Thymus (tissue), 14 donors: ENCODE measurements around the gene SMIM10. TPM values are rescaled to one million over a fixed set of nuclear protein-coding genes. Genes with fewer than 3 reads are reported as not detected.
"Not testable (repeated sequence)": the region's sequence is repeated elsewhere in the genome, so short reads cannot be mapped to it uniquely, and the experiment has no call there.

Source experiments
- DNase-seq, 9 donors: peaks; one replicate each; pipeline ENCODE4 v3.0.0-alpha.2; 2013; ENCODE audit warnings: low spot score in 9 of 9, low read depth in 6 of 9, missing footprints in 1 of 9
- H3K27ac ChIP-seq, 2 donors: one replicate each; pipeline ENCODE4 v1.5.1; 2013; ENCODE audit warnings: control low read depth in 1 of 2, low read depth in 1 of 2, low read length in 1 of 2, mild to moderate bottlenecking in 1 of 2, moderate library complexity in 1 of 2
- H3K27me3 ChIP-seq, 2 donors: one replicate each; pipeline ENCODE4 v1.5.1; 2013; ENCODE audit warnings: low read length in 1 of 2; ENCODE audit not compliant: control insufficient read depth in 2 of 2, insufficient read depth in 1 of 2
- H3K36me3 ChIP-seq, 2 donors: one replicate each; pipeline ENCODE4 v1.5.1; 2013; ENCODE audit warnings: low read length in 1 of 2, mild to moderate bottlenecking in 1 of 2, moderate library complexity in 1 of 2; ENCODE audit not compliant: control insufficient read depth in 2 of 2, insufficient read depth in 2 of 2
- H3K4me1 ChIP-seq, 2 donors: one replicate each; pipeline ENCODE4 v1.5.1; 2013; ENCODE audit warnings: low read length in 2 of 2; ENCODE audit not compliant: control insufficient read depth in 2 of 2, insufficient read depth in 2 of 2
- H3K4me3 ChIP-seq, 2 donors: one replicate each; pipeline ENCODE4 v1.5.1; 2013; ENCODE audit warnings: low read length in 2 of 2, control low read depth in 1 of 2, mild to moderate bottlenecking in 1 of 2
- H3K9me3 ChIP-seq, 2 donors: one replicate each; pipeline ENCODE4 v1.5.1; 2013; ENCODE audit warnings: low read length in 1 of 2, mild to moderate bottlenecking in 1 of 2; ENCODE audit not compliant: control insufficient read depth in 2 of 2, insufficient read depth in 1 of 2
- WGBS: extraction: QIAGEN DNeasy Blood & Tissue Kit; methylation state at CpG from one replicate; pipeline ENCODE4 v1.1.7; 2013; 5-methylcytosine and 5-hydroxymethylcytosine counted together
- long read RNA-seq, 10 donors: transcript quantifications; one replicate each; lab custom pipeline, GENCODE V29; 2026
- polyA plus RNA-seq: library from polyadenylated mRNA; stranded (reverse); fragments of 200-250 nt; gene quantifications from one replicate; pipeline ENCODE4 v1.2.3, GENCODE V29; 2013
- total RNA-seq: library from RNA; stranded (reverse); fragments of 120-200 nt; gene quantifications from one replicate; pipeline ENCODE4 v1.2.4, GENCODE V29; 2013
- donor health status: healthy.

SMIM10 gene
- total RNA-seq (1.3 TPM), polyA plus RNA-seq (6.5 TPM)
- long read RNA-seq, donor 1, result 0 reads
- long read RNA-seq, donor 2, partial matches to known transcripts, result 0 of 4 reads
- long read RNA-seq, donor 2, other reads (novel, unspliced or antisense), result 0 of 4 reads
- long read RNA-seq, donor 3, partial matches to known transcripts, result 0 of 3 reads
- long read RNA-seq, donor 3, other reads (novel, unspliced or antisense), result 0 of 3 reads
- long read RNA-seq, donor 4, partial matches to known transcripts, result 0 of 2 reads
- long read RNA-seq, donor 4, other reads (novel, unspliced or antisense), result 0 of 2 reads
- long read RNA-seq, donor 5, transcript SMIM10-201 (1 exons, 1,536 nt), result major isoform, 6 of 6 reads
- long read RNA-seq, donor 5, partial matches to known transcripts, result 0 of 6 reads
- long read RNA-seq, donor 5, other reads (novel, unspliced or antisense), result 0 of 6 reads
- long read RNA-seq, donor 6, partial matches to known transcripts, result 0 of 1 reads
- long read RNA-seq, donor 6, other reads (novel, unspliced or antisense), result 0 of 1 reads
- long read RNA-seq, donor 7, transcript SMIM10-201 (1 exons, 1,536 nt), result major isoform, 5 of 5 reads
- long read RNA-seq, donor 7, partial matches to known transcripts, result 0 of 5 reads
- long read RNA-seq, donor 7, other reads (novel, unspliced or antisense), result 0 of 5 reads
- long read RNA-seq, donor 8, partial matches to known transcripts, result 0 of 1 reads
- long read RNA-seq, donor 8, other reads (novel, unspliced or antisense), result 0 of 1 reads
- long read RNA-seq, donor 9, partial matches to known transcripts, result 0 of 2 reads
- long read RNA-seq, donor 9, other reads (novel, unspliced or antisense), result 0 of 2 reads
- long read RNA-seq, donor 10, transcript SMIM10-201 (1 exons, 1,536 nt), result major isoform, 6 of 6 reads
- long read RNA-seq, donor 10, partial matches to known transcripts, result 0 of 6 reads
- long read RNA-seq, donor 10, other reads (novel, unspliced or antisense), result 0 of 6 reads

DNA sequence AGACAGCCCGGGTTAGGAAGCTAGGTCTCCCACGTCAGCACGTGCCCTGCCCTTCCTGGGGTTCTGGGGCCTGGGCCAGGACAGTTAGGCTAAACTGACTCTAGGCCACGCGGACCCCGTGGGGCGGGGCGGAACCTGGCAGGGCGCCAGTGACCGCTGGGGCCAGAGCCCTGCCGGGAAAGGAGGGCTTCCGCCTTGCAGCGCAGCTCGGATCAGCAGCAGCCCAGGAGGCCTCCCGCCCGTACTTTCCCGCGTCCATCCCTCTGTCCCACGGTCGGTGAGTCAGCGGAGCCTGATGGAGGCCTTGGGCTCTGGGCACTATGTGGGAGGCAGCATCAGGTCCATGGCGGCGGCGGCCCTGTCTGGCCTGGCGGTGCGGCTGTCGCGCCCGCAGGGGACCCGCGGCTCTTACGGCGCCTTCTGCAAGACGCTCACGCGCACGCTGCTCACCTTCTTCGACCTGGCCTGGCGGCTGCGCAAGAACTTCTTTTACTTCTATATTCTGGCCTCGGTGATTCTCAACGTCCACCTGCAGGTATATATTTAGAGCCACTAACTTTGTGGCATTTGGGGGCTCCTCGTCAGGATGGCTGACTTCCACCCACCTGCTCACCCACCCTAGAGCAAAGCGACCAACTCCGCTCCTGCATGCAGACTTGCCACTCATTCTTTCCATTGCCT is at the start of gene SMIM10:
TSS of gene SMIM10 (plus strand) at position 191 of the 681 bp plus-strand sequence. CDS start at position 296, 105 bp downstream.
- Histone ChIP-seq H3K4me3 (peak within 1 kb of the TSS; percentile 5 to 32), H3K9me3 (no peaks in the 10 kb centered on the region), H3K4me1 (no peaks in the 10 kb centered on the region), H3K36me3 (no peaks in the 10 kb centered on the region), H3K27me3 (peaks cover 4 to 20% of the 10 kb centered on the region in 2 donors), H3K27ac (no peak within 1 kb of the TSS)
- WGBS, result 2% methylated on average over 45 of the region's 45 CpGs
- DNase-seq, result peak in 1 of 9 donors; percentile 12

DNA sequence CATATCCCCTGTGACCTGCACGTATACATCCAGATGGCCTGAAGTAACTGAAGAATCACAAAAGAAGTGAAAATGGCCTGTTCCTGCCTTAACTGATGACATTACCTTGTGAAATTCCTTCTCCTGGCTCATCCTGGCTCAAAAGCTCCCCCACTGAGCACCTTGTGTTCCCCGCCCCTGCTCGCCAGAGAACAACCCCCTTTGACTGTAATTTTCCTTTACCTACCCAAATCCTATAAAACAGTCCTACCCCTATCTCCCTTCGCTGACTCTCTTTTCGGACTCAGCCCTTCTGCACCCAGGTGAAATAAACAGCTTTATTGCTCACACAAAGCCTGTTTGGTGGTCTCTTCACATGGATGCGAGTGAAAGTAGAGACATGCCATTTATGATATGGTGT is 44.4 kb upstream of the SMIM10 start:
- DNase-seq, H3K9me3 ChIP-seq, H3K4me3 ChIP-seq, H3K27ac ChIP-seq, H3K27me3 ChIP-seq, H3K36me3 ChIP-seq, H3K4me1 ChIP-seq: not testable (repeated sequence)
- over 99% methylated on average over 6 of the region's 6 CpGs for WGBS

DNA sequence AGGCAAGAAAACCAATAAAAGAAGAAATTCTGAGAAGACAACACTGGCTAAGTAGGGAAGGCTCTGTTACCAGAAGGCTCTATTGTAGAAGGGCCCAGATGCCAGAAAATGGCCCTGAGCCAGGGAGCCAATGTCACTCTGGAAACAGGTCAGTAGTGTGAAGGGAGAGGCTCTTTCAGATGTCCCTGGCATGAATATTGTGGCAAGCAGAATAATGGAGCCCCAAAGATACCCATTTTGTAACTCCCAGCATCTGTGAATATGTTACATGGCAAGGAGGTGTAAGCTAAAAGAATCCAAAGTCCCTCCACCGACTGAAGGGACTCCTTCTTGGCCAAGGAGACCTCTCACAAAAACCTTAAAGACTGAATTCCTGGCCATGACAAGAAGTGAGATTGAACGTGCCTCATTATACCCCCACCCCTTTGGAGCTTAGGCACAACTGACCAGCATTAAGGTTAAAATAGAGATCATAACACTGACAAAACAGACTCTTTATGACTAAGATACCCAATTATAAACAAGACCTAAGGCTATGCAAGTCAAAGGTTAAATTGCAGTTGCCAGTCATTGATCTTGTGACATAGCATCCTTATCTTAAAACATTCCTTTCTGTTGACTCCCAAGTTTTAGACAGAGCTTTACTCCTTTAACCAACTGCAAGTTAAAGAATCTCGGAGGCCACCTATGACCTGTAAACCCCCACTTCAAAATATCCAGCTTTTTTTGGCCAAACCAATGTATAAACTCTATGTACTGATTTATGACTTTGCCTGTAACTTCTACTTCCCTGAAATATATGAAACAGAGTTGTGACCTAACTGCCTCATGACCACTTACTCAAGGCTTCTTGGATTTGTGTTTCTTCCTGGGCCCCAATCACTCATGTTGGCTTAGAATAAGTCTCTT is 42.2 kb upstream of the SMIM10 start:
- Histone ChIP-seq H3K36me3 (no peaks in the 10 kb centered on the region), H3K27me3 (no peaks in the 10 kb centered on the region), H3K9me3 (no peaks in the 10 kb centered on the region), H3K27ac (no peak overlapping the region), H3K4me1 (no peaks in the 10 kb centered on the region), H3K4me3 (no peak overlapping the region)
- no peak for DNase-seq
- 90% methylated on average over 3 of the region's 3 CpGs for WGBS

DNA sequence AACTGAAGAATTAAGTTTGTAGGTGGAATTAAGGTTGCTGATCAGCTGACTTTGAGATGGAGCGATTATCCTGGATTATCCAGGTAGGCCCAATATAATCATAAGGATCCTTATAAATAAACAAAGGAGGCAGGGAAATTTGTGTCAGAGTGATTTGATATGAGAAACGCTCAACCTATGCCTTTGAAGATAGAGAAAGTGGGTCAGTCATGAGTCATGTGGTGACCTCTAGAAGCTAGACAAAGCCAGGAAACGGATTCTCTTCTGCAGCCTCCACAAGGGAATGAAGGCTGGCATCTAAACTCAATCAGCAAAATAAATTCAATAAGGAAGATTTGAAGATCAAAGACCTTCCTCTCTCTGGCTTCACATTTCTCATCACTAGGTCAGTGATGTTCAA is 41.5 kb upstream of the SMIM10 start:
- H3K4me3 ChIP-seq, result no peak overlapping the region
- no peak for DNase-seq
- no peaks in the 10 kb centered on the region for H3K9me3 ChIP-seq
- no peaks in the 10 kb centered on the region for H3K4me1 ChIP-seq
- H3K36me3 ChIP-seq, result no peaks in the 10 kb centered on the region
- H3K27ac ChIP-seq, result no peak overlapping the region
- no peaks in the 10 kb centered on the region for H3K27me3 ChIP-seq
- 95% methylated on average over 3 of the region's 3 CpGs for WGBS

DNA sequence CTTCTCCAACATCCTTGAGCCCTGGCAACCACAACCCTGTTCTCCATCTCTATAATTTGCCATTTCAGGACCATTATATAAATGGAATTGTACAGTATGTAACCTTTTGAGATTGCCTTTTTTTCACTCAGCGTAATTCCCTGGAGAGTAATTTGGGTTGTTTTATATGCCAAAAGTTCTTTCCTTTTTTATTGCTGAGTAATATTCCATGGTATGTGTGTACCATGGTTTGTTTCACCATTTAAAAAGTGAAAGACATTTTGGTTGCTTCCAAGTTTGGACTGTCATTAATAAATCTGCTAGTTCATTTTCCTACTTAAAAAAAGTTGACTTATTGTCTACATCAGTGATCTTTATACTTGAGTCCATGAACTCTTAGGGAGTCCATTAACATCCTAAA is 33.0 kb upstream of the SMIM10 start:
- no peak overlapping the region for H3K4me3 ChIP-seq
- H3K4me1 ChIP-seq, result no peaks in the 10 kb centered on the region
- 98% methylated on average over 1 of the region's 1 CpG for WGBS
- no peaks in the 10 kb centered on the region for H3K36me3 ChIP-seq
- no peaks in the 10 kb centered on the region for H3K9me3 ChIP-seq
- no peak overlapping the region for H3K27ac ChIP-seq
- no peak for DNase-seq
- H3K27me3 ChIP-seq, result no peaks in the 10 kb centered on the region

DNA sequence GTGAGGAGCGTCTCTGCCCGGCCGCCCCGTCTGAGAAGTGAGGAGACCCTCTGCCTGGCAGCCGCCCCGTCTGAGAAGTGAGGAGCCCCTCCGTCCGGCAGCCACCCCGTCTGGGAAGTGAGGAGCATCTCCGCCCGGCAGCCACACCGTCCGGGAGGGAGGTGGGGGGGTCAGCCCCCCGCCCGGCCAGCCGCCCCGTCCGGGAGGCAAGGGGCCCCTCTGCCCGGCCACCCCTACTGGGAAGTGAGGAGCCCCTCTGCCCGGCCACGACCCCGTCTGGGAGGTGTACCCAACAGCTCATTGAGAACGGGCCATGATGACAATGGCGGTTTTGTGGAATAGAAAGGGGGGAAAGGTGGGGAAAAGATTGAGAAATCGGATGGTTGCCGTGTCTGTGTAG is 30.4 kb upstream of the SMIM10 start:
- not testable (repeated sequence) for DNase-seq, H3K4me1 ChIP-seq, H3K27ac ChIP-seq, H3K36me3 ChIP-seq, H3K27me3 ChIP-seq, H3K9me3 ChIP-seq, H3K4me3 ChIP-seq
- WGBS, result 94% methylated on average over 16 of the region's 26 CpGs

DNA sequence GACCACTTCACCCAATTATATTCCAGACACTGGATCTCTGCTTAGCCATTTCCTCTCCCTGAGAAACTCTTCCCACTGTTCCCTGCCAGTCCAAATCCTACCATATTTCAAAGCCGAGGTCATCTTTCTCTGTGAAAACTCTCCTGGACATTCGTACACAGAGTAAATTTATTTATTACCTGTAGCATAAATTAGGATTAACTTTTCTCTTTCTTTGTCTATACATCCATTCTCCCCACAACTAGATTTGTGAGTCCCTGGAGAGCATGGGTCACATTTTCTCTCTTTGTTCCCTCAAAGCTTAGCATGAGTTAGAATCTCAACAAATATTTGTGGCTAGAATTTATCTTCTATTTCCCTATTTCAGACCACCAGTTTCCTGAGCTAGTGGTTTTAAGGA is 27.8 kb upstream of the SMIM10 start:
- no peak overlapping the region for H3K4me3 ChIP-seq
- H3K36me3 ChIP-seq, result no peaks in the 10 kb centered on the region
- DNase-seq, result no peak
- H3K27ac ChIP-seq, result no peak overlapping the region
- H3K27me3 ChIP-seq, result no peaks in the 10 kb centered on the region
- H3K4me1 ChIP-seq, result no peaks in the 10 kb centered on the region
- 54% methylated on average over 2 of the region's 2 CpGs for WGBS
- H3K9me3 ChIP-seq, result no peaks in the 10 kb centered on the region

DNA sequence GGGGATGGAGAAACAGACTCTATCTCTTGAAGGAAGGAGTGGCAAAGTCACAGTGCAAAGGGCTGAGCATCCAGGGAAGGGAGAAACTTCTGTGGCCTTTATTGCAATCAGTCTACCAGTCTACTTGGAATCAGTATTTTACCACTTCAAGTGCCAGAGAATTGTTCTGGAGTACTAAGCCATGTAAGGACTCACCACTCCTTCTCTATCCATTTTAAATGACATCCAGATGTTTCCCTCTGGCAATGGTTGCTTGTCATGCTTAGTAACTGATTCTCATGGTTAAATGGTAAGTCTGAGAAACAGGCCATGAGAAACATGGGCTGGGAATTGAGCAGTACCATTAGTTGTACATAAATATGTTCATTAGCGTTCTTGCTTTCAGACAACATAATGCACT is 21.1 kb upstream of the SMIM10 start:
- H3K36me3 ChIP-seq, result no peaks in the 10 kb centered on the region
- 100% methylated on average over 1 of the region's 1 CpG for WGBS
- no peaks in the 10 kb centered on the region for H3K9me3 ChIP-seq
- no peaks in the 10 kb centered on the region for H3K4me1 ChIP-seq
- no peak overlapping the region for H3K27ac ChIP-seq
- no peak overlapping the region for H3K4me3 ChIP-seq
- H3K27me3 ChIP-seq, result no peaks in the 10 kb centered on the region
- no peak for DNase-seq
